Calu3 (cell line): ENCODE measurements around the gene INTS6. TPM values are rescaled to one million over a fixed set of nuclear protein-coding genes. Genes with fewer than 3 reads are reported as not detected.

Experiments
- BruUV-seq: library from RNA; stranded (reverse); fragments of 400-500 nt; replicated peaks from 2 replicates; lab custom pipeline; 2021; lab: Mats Ljungman, UMichigan
- CTCF ChIA-PET: fragments of 300-600 bp; sonication (Branson Sonifier 250); formaldehyde crosslinking; loops from one replicate; lab custom pipeline; 2022; ENCODE audit warnings: antibody characterized with exemption; lab: Charles Lee
- DNase-seq: peaks from one replicate; pipeline ENCODE4 v3.0.0; 2022
- H3K27ac Mint-ChIP-seq: one replicate; pipeline ENCODE4 v1.8.0; 2022; ENCODE audit warnings: mixed read lengths; ENCODE audit not compliant: unreplicated experiment
- H3K27me3 Mint-ChIP-seq: one replicate; pipeline ENCODE4 v1.8.0; 2022; ENCODE audit warnings: mixed read lengths; ENCODE audit not compliant: unreplicated experiment
- H3K36me3 Mint-ChIP-seq: one replicate; pipeline ENCODE4 v1.8.0; 2022; ENCODE audit warnings: mild to moderate bottlenecking, moderate library complexity, mixed read lengths; ENCODE audit not compliant: insufficient read depth, unreplicated experiment
- H3K4me1 Mint-ChIP-seq: one replicate; pipeline ENCODE4 v1.8.0; 2022; ENCODE audit warnings: mild to moderate bottlenecking, low read depth, mixed read lengths; ENCODE audit not compliant: unreplicated experiment
- H3K4me3 Mint-ChIP-seq: one replicate; pipeline ENCODE4 v1.8.0; 2022; ENCODE audit warnings: mild to moderate bottlenecking, low read depth, moderate library complexity, mixed read lengths; ENCODE audit not compliant: unreplicated experiment
- H3K9me3 Mint-ChIP-seq: one replicate; pipeline ENCODE4 v1.8.0; 2022; ENCODE audit warnings: low read depth, mixed read lengths; ENCODE audit not compliant: unreplicated experiment
- intact Hi-C: fragments of 100-400 bp; cut with micrococcal nuclease; formaldehyde crosslinking; loops from one replicate; pipeline ENCODE4 v1.10.0; 2022; ENCODE audit not compliant: unreplicated experiment
- total RNA-seq: library from RNA; stranded (reverse); gene quantifications from 2 replicates; pipeline ENCODE4 v1.2.3, GENCODE V29; 2022
- TF ChIP-seq, protein P1 (sequence below): fragments of 200-600 bp; IDR thresholded peaks from one replicate; pipeline ENCODE4 v1.8.0; 2022; ENCODE audit warnings: antibody characterized with exemption; ENCODE audit not compliant: unreplicated experiment

INTS6 gene
- total RNA-seq, 1 experiment from 2014 or later, result 25.3 TPM

DNA sequence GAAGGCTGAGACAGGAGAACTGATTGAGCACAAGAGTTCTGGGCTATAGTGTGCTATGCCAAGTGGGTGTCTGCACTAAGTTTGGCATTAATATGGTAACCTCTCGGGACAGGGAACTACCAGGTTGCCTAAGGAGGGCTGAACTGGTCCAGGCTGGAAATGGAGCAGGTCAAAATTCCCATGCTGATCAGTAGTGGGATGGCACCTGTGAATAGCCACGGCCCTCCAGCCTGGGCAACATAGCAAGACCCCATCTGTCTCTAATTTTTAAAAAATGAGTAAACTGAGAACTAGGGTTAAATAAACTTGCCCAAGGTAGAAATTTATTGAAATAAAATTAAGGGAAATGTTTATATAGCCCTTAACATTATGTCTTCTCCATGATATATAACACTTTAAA lies 17.0 kb upstream of the INTS6 start:
- DNase-seq, result no peak
- Mint-ChIP-seq H3K27ac (no peak overlapping the region), H3K9me3 (no peaks in the 10 kb centered on the region), H3K4me3 (no peak overlapping the region), H3K4me1 (no peaks in the 10 kb centered on the region), H3K36me3 (no peaks in the 10 kb centered on the region), H3K27me3 (no peaks in the 10 kb centered on the region)
- intact Hi-C loops, result no loop called here
- CTCF ChIA-PET, result no interaction called here
- BruUV-seq, result no TSS peak
- TF ChIP-seq, protein P1, sequence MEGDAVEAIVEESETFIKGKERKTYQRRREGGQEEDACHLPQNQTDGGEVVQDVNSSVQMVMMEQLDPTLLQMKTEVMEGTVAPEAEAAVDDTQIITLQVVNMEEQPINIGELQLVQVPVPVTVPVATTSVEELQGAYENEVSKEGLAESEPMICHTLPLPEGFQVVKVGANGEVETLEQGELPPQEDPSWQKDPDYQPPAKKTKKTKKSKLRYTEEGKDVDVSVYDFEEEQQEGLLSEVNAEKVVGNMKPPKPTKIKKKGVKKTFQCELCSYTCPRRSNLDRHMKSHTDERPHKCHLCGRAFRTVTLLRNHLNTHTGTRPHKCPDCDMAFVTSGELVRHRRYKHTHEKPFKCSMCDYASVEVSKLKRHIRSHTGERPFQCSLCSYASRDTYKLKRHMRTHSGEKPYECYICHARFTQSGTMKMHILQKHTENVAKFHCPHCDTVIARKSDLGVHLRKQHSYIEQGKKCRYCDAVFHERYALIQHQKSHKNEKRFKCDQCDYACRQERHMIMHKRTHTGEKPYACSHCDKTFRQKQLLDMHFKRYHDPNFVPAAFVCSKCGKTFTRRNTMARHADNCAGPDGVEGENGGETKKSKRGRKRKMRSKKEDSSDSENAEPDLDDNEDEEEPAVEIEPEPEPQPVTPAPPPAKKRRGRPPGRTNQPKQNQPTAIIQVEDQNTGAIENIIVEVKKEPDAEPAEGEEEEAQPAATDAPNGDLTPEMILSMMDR, result no peak

DNA sequence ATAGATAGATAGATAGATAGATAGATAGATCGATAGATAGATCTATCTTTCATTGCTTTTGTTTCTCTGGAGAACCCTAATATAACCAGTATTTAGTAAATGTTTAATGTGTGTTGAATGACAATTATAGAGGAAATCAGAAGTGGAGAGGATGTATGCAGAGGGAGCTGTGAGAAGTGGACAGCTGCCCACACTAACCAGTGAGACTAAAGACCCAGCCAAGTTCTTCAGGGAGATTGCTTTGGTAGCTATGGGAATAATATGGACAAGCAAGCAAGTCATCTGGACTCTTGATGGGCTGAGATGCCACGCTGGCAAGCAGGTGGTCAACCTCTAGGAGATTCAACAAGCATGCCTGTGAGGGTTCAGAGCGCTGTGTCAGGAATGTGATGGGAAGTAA lies 14.9 kb upstream of the INTS6 start:
- DNase-seq, result no peak
- intact Hi-C loops, result no loop called here
- TF ChIP-seq, protein P1, result no peak
- CTCF ChIA-PET, result no interaction called here
- Mint-ChIP-seq H3K4me3 (no peak overlapping the region), H3K27ac (no peak overlapping the region), H3K36me3 (no peaks in the 10 kb centered on the region), H3K27me3 (no peaks in the 10 kb centered on the region), H3K4me1 (no peaks in the 10 kb centered on the region), H3K9me3 (no peaks in the 10 kb centered on the region)
- BruUV-seq, result no TSS peak

DNA sequence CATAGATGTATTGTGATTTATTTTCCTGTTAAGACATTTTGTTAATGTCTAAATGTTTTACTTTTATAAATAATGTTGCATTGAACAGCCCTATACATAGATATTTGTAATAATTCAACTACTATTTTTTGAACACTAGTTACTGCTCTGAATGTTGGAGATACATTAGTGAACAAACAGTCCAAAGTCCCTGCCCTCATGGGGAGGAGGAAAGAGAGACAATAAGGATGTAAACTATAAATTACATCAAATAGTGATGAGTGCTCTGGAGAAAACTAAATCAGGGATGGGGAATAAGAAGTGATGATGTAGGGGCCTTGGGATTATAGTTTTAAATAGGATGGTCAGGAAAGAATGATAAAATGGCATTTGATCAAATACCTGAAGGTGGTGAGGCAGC lies 12.3 kb upstream of the INTS6 start:
- Mint-ChIP-seq H3K4me1 (no peaks in the 10 kb centered on the region), H3K9me3 (no peaks in the 10 kb centered on the region), H3K36me3 (no peaks in the 10 kb centered on the region), H3K27me3 (no peaks in the 10 kb centered on the region), H3K4me3 (no peak overlapping the region), H3K27ac (no peak overlapping the region)
- TF ChIP-seq, protein P1, result no peak
- BruUV-seq, result no TSS peak
- intact Hi-C loops, result no loop called here
- no peak for DNase-seq
- CTCF ChIA-PET, result no interaction called here

DNA sequence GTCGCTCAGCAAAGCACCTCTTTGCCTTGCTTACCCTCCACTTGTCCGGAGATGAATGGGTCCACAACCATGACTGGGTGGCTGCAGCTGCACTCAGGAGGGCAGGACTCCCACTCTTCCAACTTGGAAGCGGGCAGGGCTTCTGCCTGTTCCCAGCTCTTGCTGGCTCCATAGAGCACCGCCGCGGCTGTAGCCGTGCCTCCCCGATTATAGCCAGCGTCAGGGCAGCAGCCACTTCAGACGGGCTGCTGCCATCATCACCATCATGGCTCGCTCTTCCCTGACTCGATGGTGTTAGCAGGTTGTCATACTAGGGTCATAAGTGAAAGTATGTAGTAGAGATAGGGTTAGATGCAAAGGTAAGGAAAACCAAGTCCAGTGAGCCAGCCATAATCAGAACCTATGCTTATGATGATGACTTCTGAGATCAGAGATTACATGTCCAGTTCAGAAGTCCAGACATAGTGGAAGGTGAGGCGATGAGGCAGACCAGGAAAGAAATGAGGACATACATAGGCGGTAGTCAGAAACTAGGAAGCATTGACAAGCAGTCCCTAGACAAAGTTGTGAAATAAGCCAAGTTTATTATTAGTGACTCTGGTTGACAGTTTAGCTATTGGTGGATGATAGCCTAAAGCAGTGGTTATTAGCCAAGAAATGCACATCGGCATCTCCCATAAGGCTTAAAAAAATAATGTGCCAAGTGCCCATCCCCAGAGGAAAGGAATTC lies 4.4 kb upstream of the INTS6 start:
- H3K27me3 Mint-ChIP-seq, result no peaks in the 10 kb centered on the region
- DNase-seq, result no peak
- H3K36me3 Mint-ChIP-seq, result peaks cover 19% of the 10 kb centered on the region
- H3K4me1 Mint-ChIP-seq, result no peaks in the 10 kb centered on the region
- peaks cover 3% of the 10 kb centered on the region for H3K9me3 Mint-ChIP-seq
- no TSS peak for BruUV-seq
- intact Hi-C loops, result no loop called here
- CTCF ChIA-PET, result no interaction called here
- H3K4me3 Mint-ChIP-seq, result no peak overlapping the region
- TF ChIP-seq, protein P1, result no peak
- H3K27ac Mint-ChIP-seq, result no peak overlapping the region
